ENCODE data around the gene FAM107B. TPM values are rescaled to one million over a fixed set of nuclear protein-coding genes. Genes with fewer than 3 reads are reported as not detected.

The FAM107B gene
- total RNA-seq, 1 donor from 2014 or later, result 82.2 TPM

- DNase-seq (ENCODE audit: low spot score, unreplicated experiment), result no peak
- TF ChIP-seq CTCF (IDR thresholded peaks at IDR 0.05; ENCODE audit: unreplicated experiment), result no peak
- Mint-ChIP-seq H3K27me3 (no peaks in the 10 kb centered on the region), H3K9me3 (ENCODE audit: low read depth) (no peaks in the 10 kb centered on the region), H3K36me3 (ENCODE audit: insufficient read depth) (no peaks in the 10 kb centered on the region), H3K27ac (peak overlapping the region; percentile 94), H3K4me3 (ENCODE audit: low read depth) (no peak overlapping the region), H3K4me1 (ENCODE audit: low read depth) (peaks cover 36% of the 10 kb centered on the region)
Measured at GRCh38 chr10:14612873-14613587, 161.7 kb downstream of the FAM107B start.

- DNase-seq (ENCODE audit: low spot score, unreplicated experiment), result no peak
- Mint-ChIP-seq H3K27ac (peak overlapping the region; percentile 94), H3K36me3 (ENCODE audit: insufficient read depth) (no peaks in the 10 kb centered on the region), H3K9me3 (ENCODE audit: low read depth) (no peaks in the 10 kb centered on the region), H3K4me3 (ENCODE audit: low read depth) (peak overlapping the region; percentile 34), H3K27me3 (no peaks in the 10 kb centered on the region), H3K4me1 (ENCODE audit: low read depth) (peaks cover 32% of the 10 kb centered on the region)
- TF ChIP-seq CTCF (IDR thresholded peaks at IDR 0.05; ENCODE audit: unreplicated experiment), result no peak
Measured at GRCh38 chr10:14611968-14612693, 162.6 kb downstream of the FAM107B start.

GRCh38 chr10:14609178-14609577, 165.5 kb downstream of the FAM107B start:
- Mint-ChIP-seq H3K4me1 (ENCODE audit: low read depth) (peaks cover 33% of the 10 kb centered on the region), H3K27ac (no peak overlapping the region), H3K9me3 (ENCODE audit: low read depth) (no peaks in the 10 kb centered on the region), H3K4me3 (ENCODE audit: low read depth) (no peak overlapping the region), H3K36me3 (ENCODE audit: insufficient read depth) (no peaks in the 10 kb centered on the region), H3K27me3 (no peaks in the 10 kb centered on the region)
- no peak for DNase-seq (ENCODE audit: low spot score, unreplicated experiment)
- no peak for TF ChIP-seq CTCF (IDR thresholded peaks at IDR 0.05; ENCODE audit: unreplicated experiment)

GRCh38 chr10:14608381-14609001, 166.2 kb downstream of the FAM107B start:
- H3K27me3 Mint-ChIP-seq, result no peaks in the 10 kb centered on the region
- peaks cover 32% of the 10 kb centered on the region for H3K4me1 Mint-ChIP-seq (ENCODE audit: low read depth)
- no peak overlapping the region for H3K4me3 Mint-ChIP-seq (ENCODE audit: low read depth)
- no peak for TF ChIP-seq CTCF (IDR thresholded peaks at IDR 0.05; ENCODE audit: unreplicated experiment)
- no peak overlapping the region for H3K27ac Mint-ChIP-seq
- no peaks in the 10 kb centered on the region for H3K36me3 Mint-ChIP-seq (ENCODE audit: insufficient read depth)
- no peaks in the 10 kb centered on the region for H3K9me3 Mint-ChIP-seq (ENCODE audit: low read depth)
- no peak for DNase-seq (ENCODE audit: low spot score, unreplicated experiment)

- H3K4me1 Mint-ChIP-seq (ENCODE audit: low read depth), result peaks cover 35% of the 10 kb centered on the region
- no peaks in the 10 kb centered on the region for H3K27me3 Mint-ChIP-seq
- H3K36me3 Mint-ChIP-seq (ENCODE audit: insufficient read depth), result peaks cover 2% of the 10 kb centered on the region
- no peaks in the 10 kb centered on the region for H3K9me3 Mint-ChIP-seq (ENCODE audit: low read depth)
- no peak for TF ChIP-seq CTCF (IDR thresholded peaks at IDR 0.05; ENCODE audit: unreplicated experiment)
- no peak overlapping the region for H3K27ac Mint-ChIP-seq
- no peak overlapping the region for H3K4me3 Mint-ChIP-seq (ENCODE audit: low read depth)
- no peak for DNase-seq (ENCODE audit: low spot score, unreplicated experiment)
Measured at GRCh38 chr10:14606633-14607032, 168.1 kb downstream of the FAM107B start.
